Osteoblast (primary cell): ENCODE results near the gene CKLF. TPM values are rescaled to one million over a fixed set of nuclear protein-coding genes. Genes with fewer than 3 reads are reported as not detected.

Source experiments
- DNase-seq: peaks from one replicate; pipeline ENCODE4 v3.0.0; 2011; ENCODE audit warnings: low spot score, mixed read lengths; ENCODE audit not compliant: insufficient read length; ENCODE audit errors: missing footprints
- H2AFZ ChIP-seq: 2 replicates; pipeline ENCODE4 v1.6.0; 2011; ENCODE audit warnings: mild to moderate bottlenecking, low read length
- H3K27ac ChIP-seq: 2 replicates; pipeline ENCODE4 v1.5.1; 2011; ENCODE audit warnings: mild to moderate bottlenecking, low read depth, low read length, moderate library complexity
- H3K27me3 ChIP-seq: 2 replicates; pipeline ENCODE4 v1.6.0; 2012; ENCODE audit warnings: mild to moderate bottlenecking, control low read depth, inconsistent platforms, low read length, moderate library complexity; ENCODE audit not compliant: insufficient read depth
- H3K36me3 ChIP-seq: 2 replicates; pipeline ENCODE4 v1.5.1; 2011; ENCODE audit warnings: mild to moderate bottlenecking, low read length, control low read depth, moderate library complexity; ENCODE audit not compliant: insufficient read depth
- H3K4me1 ChIP-seq: 2 replicates; pipeline ENCODE4 v1.5.1; 2011; ENCODE audit warnings: mild to moderate bottlenecking, low read length, control low read depth, moderate library complexity; ENCODE audit not compliant: insufficient read depth
- H3K4me2 ChIP-seq: 2 replicates; pipeline ENCODE4 v1.6.0; 2011; ENCODE audit warnings: mild to moderate bottlenecking, low read length; ENCODE audit not compliant: insufficient read depth
- H3K4me3 ChIP-seq: fragments of 200-600 bp; sonication (generic); 3 replicates; pipeline ENCODE4 v1.5.1; 2012; ENCODE audit warnings: mild to moderate bottlenecking, low read length, inconsistent platforms; ENCODE audit not compliant: insufficient read depth
- H3K79me2 ChIP-seq: 2 replicates; pipeline ENCODE4 v1.6.0; 2012; ENCODE audit warnings: mild to moderate bottlenecking, low read length, control low read depth, inconsistent platforms; ENCODE audit not compliant: insufficient read depth
- H3K9me3 ChIP-seq: 2 replicates; pipeline ENCODE4 v1.5.1; 2011; ENCODE audit warnings: low read depth, low read length, control low read depth
- H4K20me1 ChIP-seq: 2 replicates; pipeline ENCODE4 v1.6.0; 2012; ENCODE audit warnings: mild to moderate bottlenecking, low read length, control low read depth; ENCODE audit not compliant: insufficient read depth
- total RNA-seq: library from RNA; depleted of rRNA; stranded (reverse); fragments of >200 nt; gene quantifications from 2 replicates; pipeline ENCODE4 v1.2.3, GENCODE V29; 2012
- TF ChIP-seq, protein P1 (sequence below): IDR thresholded peaks from 2 replicates; pipeline ENCODE4 v1.5.1; 2011; ENCODE audit warnings: mild to moderate bottlenecking, low read depth, low read length, moderate library complexity; ENCODE audit errors: extremely low read depth

CKLF gene
- total RNA-seq, 1 donor: 46.0 TPM

DNA sequence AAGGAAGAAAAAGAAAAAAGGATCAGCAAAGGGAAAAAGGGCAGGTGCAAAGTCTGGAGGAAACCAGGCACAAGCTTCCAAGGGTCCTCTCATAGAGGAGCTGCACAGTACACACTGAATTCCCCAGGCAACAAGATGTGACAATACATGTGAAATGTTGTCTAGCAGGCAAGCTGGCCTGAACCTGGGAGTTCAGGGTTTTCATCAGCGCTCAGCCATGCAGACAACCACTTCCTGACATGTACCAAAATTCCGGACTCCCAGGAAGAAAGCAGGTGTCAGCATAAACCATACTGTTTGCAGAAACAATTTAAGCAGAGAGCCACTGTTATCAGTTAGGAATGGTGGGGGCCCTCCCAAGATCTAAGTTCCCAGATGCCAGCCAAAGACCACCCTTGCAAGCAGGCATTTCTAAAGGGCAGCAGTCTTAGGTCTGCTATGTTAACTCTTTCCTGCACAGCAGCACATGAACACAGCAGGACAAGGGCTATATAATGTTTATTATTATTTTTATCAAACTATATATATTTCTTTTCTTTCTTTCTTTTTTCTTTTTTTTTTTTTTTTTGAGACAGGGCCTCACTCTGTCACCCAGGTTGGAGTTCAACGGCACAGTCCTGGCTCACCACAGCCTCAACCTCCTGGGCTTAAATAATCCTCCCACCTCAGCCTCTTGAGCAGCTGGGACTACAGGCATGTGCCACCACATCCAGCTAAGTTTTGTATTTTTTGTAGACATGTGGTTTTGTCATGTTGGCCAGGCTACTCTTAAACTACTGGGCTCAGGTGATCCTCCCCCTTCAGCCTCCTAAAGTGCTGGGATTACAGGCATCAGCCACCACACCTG, 12.5 kb upstream of the CKLF start:
- Histone ChIP-seq H3K4me3 (no peak overlapping the region), H3K9me3 (no peaks in the 10 kb centered on the region), H3K4me2 (no peak overlapping the region), H3K36me3 (peaks cover 31% of the 10 kb centered on the region), H3K4me1 (no peaks in the 10 kb centered on the region), H3K79me2 (no peaks in the 10 kb centered on the region), H4K20me1 (peaks cover 5% of the 10 kb centered on the region), H3K27me3 (no peaks in the 10 kb centered on the region), H2AFZ (no peak overlapping the region), H3K27ac (no peak overlapping the region)
- TF ChIP-seq, protein P1, sequence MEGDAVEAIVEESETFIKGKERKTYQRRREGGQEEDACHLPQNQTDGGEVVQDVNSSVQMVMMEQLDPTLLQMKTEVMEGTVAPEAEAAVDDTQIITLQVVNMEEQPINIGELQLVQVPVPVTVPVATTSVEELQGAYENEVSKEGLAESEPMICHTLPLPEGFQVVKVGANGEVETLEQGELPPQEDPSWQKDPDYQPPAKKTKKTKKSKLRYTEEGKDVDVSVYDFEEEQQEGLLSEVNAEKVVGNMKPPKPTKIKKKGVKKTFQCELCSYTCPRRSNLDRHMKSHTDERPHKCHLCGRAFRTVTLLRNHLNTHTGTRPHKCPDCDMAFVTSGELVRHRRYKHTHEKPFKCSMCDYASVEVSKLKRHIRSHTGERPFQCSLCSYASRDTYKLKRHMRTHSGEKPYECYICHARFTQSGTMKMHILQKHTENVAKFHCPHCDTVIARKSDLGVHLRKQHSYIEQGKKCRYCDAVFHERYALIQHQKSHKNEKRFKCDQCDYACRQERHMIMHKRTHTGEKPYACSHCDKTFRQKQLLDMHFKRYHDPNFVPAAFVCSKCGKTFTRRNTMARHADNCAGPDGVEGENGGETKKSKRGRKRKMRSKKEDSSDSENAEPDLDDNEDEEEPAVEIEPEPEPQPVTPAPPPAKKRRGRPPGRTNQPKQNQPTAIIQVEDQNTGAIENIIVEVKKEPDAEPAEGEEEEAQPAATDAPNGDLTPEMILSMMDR: no peak
- peak; percentile 66 for DNase-seq

DNA sequence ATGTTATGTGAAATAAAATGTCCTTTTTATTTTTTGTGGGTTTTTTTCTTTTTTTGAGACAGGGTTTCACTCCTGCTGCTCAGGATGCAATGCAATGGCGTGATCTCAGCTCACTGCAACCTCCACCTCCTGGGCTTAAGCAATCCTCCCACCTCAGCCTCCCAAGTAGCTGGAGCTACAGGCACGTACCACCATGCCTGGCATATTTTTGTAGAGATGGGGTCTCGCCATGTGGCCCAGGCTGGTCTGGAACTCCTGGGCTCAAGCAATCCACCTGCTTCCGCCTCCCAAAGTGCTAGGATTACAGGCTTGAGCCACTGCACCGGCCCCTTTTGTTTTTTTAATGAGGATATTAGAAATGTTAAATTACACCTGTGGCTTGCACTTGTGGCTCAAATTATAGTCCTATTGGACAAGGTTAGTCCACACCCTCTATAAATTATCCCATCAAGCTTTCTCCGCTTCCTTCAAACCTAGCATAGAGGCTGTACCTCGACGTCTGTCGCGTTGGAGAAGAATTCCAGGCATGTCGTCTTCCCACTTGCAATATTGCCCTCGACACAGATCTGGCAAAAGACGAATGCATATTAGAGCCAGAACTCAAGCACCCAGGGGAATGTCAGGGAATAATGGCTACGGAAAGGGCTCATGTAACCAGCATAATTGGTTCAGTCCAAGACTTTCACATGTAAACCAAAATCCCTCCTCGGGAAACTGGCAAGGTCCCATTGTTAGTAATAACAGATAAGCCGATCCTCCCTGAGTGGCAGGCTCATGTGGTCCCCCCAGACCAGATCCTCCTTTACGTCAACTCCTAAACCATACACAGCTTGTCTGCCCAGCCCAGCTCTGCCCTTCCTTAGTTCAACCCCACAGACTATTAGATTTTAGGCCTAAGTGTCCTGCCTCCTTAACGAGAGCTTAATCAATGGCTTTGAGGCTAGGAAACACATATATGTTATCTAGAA, 10.7 kb upstream of the CKLF start:
- no peak overlapping the region for H2AFZ ChIP-seq
- H4K20me1 ChIP-seq: peaks cover 5% of the 10 kb centered on the region
- no peak for DNase-seq
- no peaks in the 10 kb centered on the region for H3K9me3 ChIP-seq
- TF ChIP-seq, protein P1: no peak
- H3K36me3 ChIP-seq: peaks cover 29% of the 10 kb centered on the region
- no peaks in the 10 kb centered on the region for H3K79me2 ChIP-seq
- no peaks in the 10 kb centered on the region for H3K4me1 ChIP-seq
- no peak overlapping the region for H3K4me3 ChIP-seq
- no peaks in the 10 kb centered on the region for H3K27me3 ChIP-seq
- H3K27ac ChIP-seq: no peak overlapping the region
- H3K4me2 ChIP-seq: no peak overlapping the region

DNA sequence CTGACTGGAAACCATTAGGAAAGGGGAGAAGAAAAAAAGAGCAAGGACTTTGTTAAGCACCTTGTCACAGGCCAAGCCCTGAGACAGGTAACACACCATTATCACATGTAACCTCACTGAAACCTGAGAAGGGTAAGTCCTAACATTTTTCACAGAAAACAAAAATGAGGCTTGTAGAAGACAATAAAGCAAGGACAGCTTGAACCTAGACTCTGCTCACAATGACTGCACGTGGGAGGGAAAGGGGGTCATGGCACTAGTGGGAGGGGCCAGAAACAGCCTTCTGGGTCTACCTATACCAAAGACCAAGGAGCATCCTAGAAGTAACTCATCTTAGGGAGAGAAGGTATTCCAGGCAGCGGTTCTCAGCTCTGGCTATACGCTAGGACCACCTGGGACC, 10.0 kb upstream of the CKLF start:
- Histone ChIP-seq H3K4me1 (no peaks in the 10 kb centered on the region), H3K4me2 (no peak overlapping the region), H2AFZ (no peak overlapping the region), H3K27ac (no peak overlapping the region), H3K27me3 (no peaks in the 10 kb centered on the region), H3K4me3 (no peak overlapping the region), H4K20me1 (peaks cover 5% of the 10 kb centered on the region), H3K9me3 (no peaks in the 10 kb centered on the region), H3K79me2 (no peaks in the 10 kb centered on the region), H3K36me3 (peaks cover 24% of the 10 kb centered on the region)
- DNase-seq: no peak
- TF ChIP-seq, protein P1: no peak
